HepG2 (cell line): Measurements from ENCODE around the gene CPNE4. TPM values are rescaled to one million over a fixed set of nuclear protein-coding genes. Genes with fewer than 3 reads are reported as not detected.

ENCODE experiments used
- ATAC-seq: fragments of 200-7000 bp; cut with Tn5 transposase; 3 replicates; pipeline ENCODE4 v1.9.1; 2020; ENCODE audit warnings: mild to moderate bottlenecking, moderate library complexity
- BruUV-seq: library from RNA; stranded (reverse); fragments of 400-500 nt; replicated peaks from 2 replicates; lab custom pipeline; 2021; lab: Mats Ljungman, UMichigan
- CTCF ChIA-PET: fragments of 300-600 bp; formaldehyde crosslinking; extraction: SDS; loops from one replicate; lab custom pipeline; 2021; ENCODE audit warnings: low total read pairs, inconsistent platforms, low intra/inter-chr PET ratio; lab: Yijun Ruan, JAX
- POLR2A ChIA-PET: fragments of 350-600 bp; sonication (Branson Sonifier 250); formaldehyde crosslinking; loops from one replicate; lab custom pipeline; 2020; ENCODE audit warnings: antibody characterized with exemption, inconsistent platforms; lab: Yijun Ruan, JAX
- DNase-seq: peaks from one replicate; pipeline ENCODE4 v3.0.0-alpha.2; 2015; ENCODE audit warnings: low spot score
- FAIRE-seq: peaks from 3 replicates; lab custom pipeline; 2011; peaks lifted over from hg19 to GRCh38; lab: Jason Lieb, UNC
- H2AFZ ChIP-seq: one replicate; pipeline ENCODE4 v1.6.1; 2011; ENCODE audit warnings: low read length, inconsistent platforms
- H3K27ac ChIP-seq: fragments of 300-600 bp; 3 replicates; pipeline ENCODE4 v1.8.0; 2011; ENCODE audit warnings: mixed run types, mild to moderate bottlenecking, mixed read lengths, low read length, inconsistent platforms; ENCODE audit not compliant: insufficient read depth; ENCODE audit errors: extremely low read length
- H3K27me3 ChIP-seq, 2 experiments: fragments of 200-600 bp in 1 of 2; 2 replicates in 1 of 2; 3 replicates in 1 of 2; pipeline versions ENCODE4 v1.6.0 to v1.8.0; 2011; ENCODE audit warnings: low read length in 2 of 2, mild to moderate bottlenecking in 2 of 2, moderate library complexity in 2 of 2, inconsistent platforms in 1 of 2; ENCODE audit not compliant: insufficient read depth in 2 of 2, control insufficient read depth in 1 of 2
- H3K36me3 ChIP-seq, 2 experiments: fragments of 200-600 bp in 1 of 2; replicated peaks in 1 of 2; 2 replicates in 1 of 2; 3 replicates in 1 of 2; pipeline versions ENCODE4 v1.5.1 to v1.8.0; 2011; ENCODE audit warnings: low read length in 2 of 2, inconsistent platforms in 1 of 2; ENCODE audit not compliant: insufficient read depth in 2 of 2, control insufficient read depth in 1 of 2
- H3K4me1 ChIP-seq: 2 replicates; pipeline ENCODE4 v1.5.1; 2012; ENCODE audit warnings: low read length, inconsistent platforms; ENCODE audit not compliant: insufficient read depth
- H3K4me2 ChIP-seq: 2 replicates; pipeline ENCODE4 v1.6.0; 2011; ENCODE audit warnings: low read depth, low read length, inconsistent platforms
- H3K4me3 ChIP-seq, 3 experiments: fragments of 200-600 bp in 1 of 3; sonication (generic), shearing (Covaris generic) in 1 of 3; replicated peaks in 1 of 3; 2 replicates each; pipeline ENCODE4 v1.5.1; 2011 to 2016; ENCODE audit warnings: low read length in 3 of 3, inconsistent platforms in 2 of 3, low read depth in 2 of 3, mild to moderate bottlenecking in 2 of 3, control low read depth in 1 of 3, mixed read lengths in 1 of 3; ENCODE audit not compliant: insufficient read depth in 1 of 3
- H3K79me2 ChIP-seq: one replicate; pipeline ENCODE4 v1.6.1; 2011; ENCODE audit warnings: low read length, inconsistent platforms; ENCODE audit not compliant: insufficient read depth
- H3K9ac ChIP-seq: 2 replicates; pipeline ENCODE4 v1.6.0; 2011; ENCODE audit warnings: mild to moderate bottlenecking, low read depth, low read length, inconsistent platforms; ENCODE audit not compliant: insufficient read depth
- H3K9me3 ChIP-seq: 2 replicates; pipeline ENCODE4 v1.5.1; 2012; ENCODE audit warnings: mild to moderate bottlenecking, low read length
- H4K20me1 ChIP-seq: 2 replicates; pipeline ENCODE4 v1.6.0; 2011; ENCODE audit warnings: inconsistent platforms, mild to moderate bottlenecking, low read length, moderate library complexity; ENCODE audit not compliant: insufficient read depth
- ELF1 ChIP-seq: sonication (generic); formaldehyde crosslinking; IDR thresholded peaks from 2 replicates; pipeline ENCODE4 v1.4.0; 2020; ENCODE audit warnings: missing genetic modification reagents
- GFI1 ChIP-seq: sonication (generic); formaldehyde crosslinking; IDR thresholded peaks from 2 replicates; pipeline ENCODE4 v1.5.0; 2020; ENCODE audit warnings: missing genetic modification reagents, mild to moderate bottlenecking, borderline replicate concordance
- GTF3A ChIP-seq: sonication (generic); formaldehyde crosslinking; conservative IDR thresholded peaks from 2 replicates; pipeline ENCODE4 v1.4.0; 2020; ENCODE audit warnings: mild to moderate bottlenecking, missing genetic modification reagents
- JUNB ChIP-seq: sonication (generic); formaldehyde crosslinking; IDR thresholded peaks from 2 replicates; pipeline ENCODE4 v1.8.0; 2022; ENCODE audit warnings: missing genetic modification reagents, mild to moderate bottlenecking, borderline replicate concordance
- PCBP1 ChIP-seq: fragments of 200-400 bp; formaldehyde crosslinking; IDR thresholded peaks from 2 replicates; pipeline ENCODE4 v1.6.1; 2017; ENCODE audit warnings: mild to moderate bottlenecking, low read depth, low read length, borderline replicate concordance
- RXRA ChIP-seq: sonication (generic); formaldehyde crosslinking; IDR thresholded peaks from 2 replicates; pipeline ENCODE4 v1.5.1; 2020; ENCODE audit warnings: missing genetic modification reagents
- SIX4 ChIP-seq: sonication (generic); formaldehyde crosslinking; IDR thresholded peaks from 2 replicates; pipeline ENCODE4 v1.4.0; 2020; ENCODE audit warnings: missing genetic modification reagents
- ZKSCAN1 ChIP-seq: fragments of 150-350 bp; IDR thresholded peaks from 2 replicates; pipeline ENCODE4 v1.6.1; 2014; ENCODE audit warnings: low read length
- ZNF230 ChIP-seq: sonication (generic); formaldehyde crosslinking; IDR thresholded peaks from 2 replicates; pipeline ENCODE4 v1.4.0; 2020; ENCODE audit warnings: mild to moderate bottlenecking, missing genetic modification reagents
- ZNF335 ChIP-seq: sonication (generic); formaldehyde crosslinking; IDR thresholded peaks from 2 replicates; pipeline ENCODE4 v1.4.0; 2020; ENCODE audit warnings: missing genetic modification reagents
- ZNF33A ChIP-seq: sonication (generic); formaldehyde crosslinking; IDR thresholded peaks from 2 replicates; pipeline ENCODE4 v1.5.1; 2020; ENCODE audit warnings: missing genetic modification reagents, mild to moderate bottlenecking, moderate library complexity, borderline replicate concordance
- ZNF354B ChIP-seq: sonication (generic); formaldehyde crosslinking; IDR thresholded peaks from 2 replicates; pipeline ENCODE4 v1.8.0; 2022; ENCODE audit warnings: mild to moderate bottlenecking, missing genetic modification reagents
- ZNF784 ChIP-seq: sonication (generic); formaldehyde crosslinking; IDR thresholded peaks from 2 replicates; pipeline ENCODE4 v1.5.1; 2020; ENCODE audit warnings: missing genetic modification reagents, mild to moderate bottlenecking, borderline replicate concordance
- WGBS: methylation state at CpG from one replicate; pipeline ENCODE4 v1.1.6; 2017; ENCODE audit warnings: low lambda C conversion rate; 5-methylcytosine and 5-hydroxymethylcytosine counted together
- in situ Hi-C: cut with HindIII; loops from 2 replicates; pipeline ENCODE4 v1.10.0; 2017; ENCODE audit warnings: low pct_unique_long_range_greater_than_20kb; ENCODE audit not compliant: extremely low pct_ligation_motif_present
- intact Hi-C: fragments of 100-400 bp; cut with micrococcal nuclease; formaldehyde crosslinking; loops from one replicate; pipeline ENCODE4 v1.10.0; 2022; ENCODE audit not compliant: unreplicated experiment
- polyA plus RNA-seq, 8 experiments: library from polyadenylated mRNA; depleted of rRNA in 3 of 8; stranded (reverse) in 7 of 8; unstranded in 1 of 8; fragments of >200 nt; fragmentation: Illumina TruSeq in 4 of 8; extraction: Trizol in 4 of 8; gene quantifications; 2 replicates each; pipeline versions ENCODE4 v1.2.1 to v1.2.3, GENCODE V29; 2011 to 2016; ENCODE audit warnings: low read depth in 4 of 8, missing spikeins in 1 of 8, mixed read lengths in 1 of 8; ENCODE audit not compliant: insufficient read depth in 1 of 8
- total RNA-seq, 5 experiments: library from RNA; depleted of rRNA; stranded (reverse); fragments of >200 nt; fragmentation: Illumina TruSeq; extraction: Trizol; gene quantifications; 2 replicates each; pipeline ENCODE4 v1.2.3, GENCODE V29; 2016; ENCODE audit warnings: low read depth in 1 of 5

The CPNE4 gene
- total and polyA plus RNA-seq, 2 of the 13 experiments (the other 11 are each of a cell fraction or from before 2014, with no cell fraction given) = not detected

- no peaks in the 10 kb centered on the region; a peak in 1 of 5 replicates for H3K27me3 ChIP-seq
- no peak overlapping the region for H3K4me3 ChIP-seq
- no peaks in the 10 kb centered on the region for H4K20me1 ChIP-seq
- no peaks in the 10 kb centered on the region for H3K4me1 ChIP-seq
- no peak for DNase-seq
- no peaks in the 10 kb centered on the region for H3K79me2 ChIP-seq
- ChIA-PET POLR2A (no interaction called here), CTCF (no interaction called here)
- in situ Hi-C loops (loop anchor here (25.0 kb wide), 1 partner anchor 986 kb away; the partner anchor contains the start of genes ASTE1 and NEK11), intact Hi-C loops (no loop called here)
- no peak overlapping the region for H2AFZ ChIP-seq
- TF ChIP-seq GTF3A (CRISPR knock-in tag) (no peak), ZNF784 (CRISPR knock-in tag) (no peak), ZNF230 (CRISPR knock-in tag) (no peak), SIX4 (CRISPR knock-in tag) (no peak), JUNB (CRISPR knock-in tag) (no peak), ZNF354B (CRISPR knock-in tag) (no peak), ZNF33A (CRISPR knock-in tag) (no peak), RXRA (CRISPR knock-in tag) (no peak)
- ATAC-seq = no peak
- FAIRE-seq = no peak
- no peak overlapping the region for H3K4me2 ChIP-seq
- H3K9ac ChIP-seq = no peak overlapping the region
- 6% methylated on average over 7 of the region's 7 CpGs for WGBS
- no TSS peak for BruUV-seq
- H3K36me3 ChIP-seq = no peaks in the 10 kb centered on the region
- no peak overlapping the region for H3K27ac ChIP-seq
- H3K9me3 ChIP-seq = no peaks in the 10 kb centered on the region
Measured at GRCh38 chr3:132022914-132023313, 11.9 kb downstream of the CPNE4 start.

- WGBS = 0% methylated on average over 1 of the region's 3 CpGs
- ChIA-PET CTCF (no interaction called here), POLR2A (no interaction called here)
- H3K36me3 ChIP-seq = no peaks in the 10 kb centered on the region
- H3K27me3 ChIP-seq = no peaks in the 10 kb centered on the region; a peak in 1 of 5 replicates
- no peak for FAIRE-seq
- intact Hi-C loops = no loop called here
- H3K9me3 ChIP-seq = no peaks in the 10 kb centered on the region
- DNase-seq = no peak
- no peak overlapping the region for H3K4me2 ChIP-seq
- H3K4me3 ChIP-seq = no peak overlapping the region
- H3K79me2 ChIP-seq = no peaks in the 10 kb centered on the region
- ATAC-seq = no peak
- H4K20me1 ChIP-seq = no peaks in the 10 kb centered on the region
- no peaks in the 10 kb centered on the region for H3K4me1 ChIP-seq
- no peak overlapping the region for H3K9ac ChIP-seq
- no TSS peak for BruUV-seq
- TF ChIP-seq GFI1 (CRISPR knock-in tag) = no peak
- no peak for TF ChIP-seq ZKSCAN1
- TF ChIP-seq ELF1 (CRISPR knock-in tag) = no peak
- no peak for TF ChIP-seq ZNF335 (CRISPR knock-in tag)
- no peak for TF ChIP-seq PCBP1
- H3K27ac ChIP-seq = no peak overlapping the region
- in situ Hi-C loops = loop anchor here (25.0 kb wide), 1 partner anchor 983 kb away; the partner anchor contains the start of genes ASTE1 and NEK11
- no peak overlapping the region for H2AFZ ChIP-seq
Measured at GRCh38 chr3:132020058-132020457, 14.8 kb downstream of the CPNE4 start.
